Measurements from ENCODE around the gene IGFLR1.
"Not testable (repeated sequence)": the region's sequence is repeated elsewhere in the genome, so short reads cannot be mapped to it uniquely, and the experiment has no call there.

Gene IGFLR1

DNA sequence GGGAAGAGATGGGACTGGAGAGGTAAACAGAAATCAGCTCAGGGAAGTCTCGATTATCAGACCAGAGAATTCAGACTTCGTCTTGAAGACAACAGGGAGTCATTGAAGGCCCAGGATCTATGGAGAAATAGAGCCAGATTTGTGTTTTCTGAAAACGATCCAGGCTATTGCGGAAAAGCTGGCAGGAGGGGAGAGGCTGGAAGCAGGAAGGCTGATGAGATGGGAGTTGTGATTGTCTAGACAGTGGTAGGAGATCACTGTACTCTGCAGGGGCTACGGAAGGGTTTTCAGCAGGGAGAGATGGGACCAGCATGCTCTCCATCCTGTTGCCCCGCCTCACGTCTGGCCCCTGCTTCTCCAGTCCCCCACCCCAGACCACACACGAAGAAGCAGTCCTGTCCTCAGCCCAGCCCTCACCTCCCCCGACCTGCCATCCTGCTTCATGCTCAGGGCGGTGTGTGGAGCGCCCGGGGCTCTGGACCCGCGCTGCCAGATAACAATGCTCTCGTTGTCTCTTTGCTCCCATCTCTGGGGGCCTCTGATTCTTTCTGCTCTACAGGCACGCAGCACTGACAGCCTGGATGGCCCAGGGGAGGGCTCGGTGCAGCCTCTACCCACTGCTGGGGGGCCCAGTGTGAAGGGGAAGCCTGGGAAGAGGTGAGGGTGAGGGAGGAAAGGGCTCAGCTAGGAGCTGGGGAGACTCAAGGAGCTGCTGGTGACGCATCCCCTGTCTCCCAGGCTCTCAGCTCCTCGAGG lies 35.0 kb upstream of the IGFLR1 start:
- DNase-seq (ENCODE audit: low read depth): no peak

DNA sequence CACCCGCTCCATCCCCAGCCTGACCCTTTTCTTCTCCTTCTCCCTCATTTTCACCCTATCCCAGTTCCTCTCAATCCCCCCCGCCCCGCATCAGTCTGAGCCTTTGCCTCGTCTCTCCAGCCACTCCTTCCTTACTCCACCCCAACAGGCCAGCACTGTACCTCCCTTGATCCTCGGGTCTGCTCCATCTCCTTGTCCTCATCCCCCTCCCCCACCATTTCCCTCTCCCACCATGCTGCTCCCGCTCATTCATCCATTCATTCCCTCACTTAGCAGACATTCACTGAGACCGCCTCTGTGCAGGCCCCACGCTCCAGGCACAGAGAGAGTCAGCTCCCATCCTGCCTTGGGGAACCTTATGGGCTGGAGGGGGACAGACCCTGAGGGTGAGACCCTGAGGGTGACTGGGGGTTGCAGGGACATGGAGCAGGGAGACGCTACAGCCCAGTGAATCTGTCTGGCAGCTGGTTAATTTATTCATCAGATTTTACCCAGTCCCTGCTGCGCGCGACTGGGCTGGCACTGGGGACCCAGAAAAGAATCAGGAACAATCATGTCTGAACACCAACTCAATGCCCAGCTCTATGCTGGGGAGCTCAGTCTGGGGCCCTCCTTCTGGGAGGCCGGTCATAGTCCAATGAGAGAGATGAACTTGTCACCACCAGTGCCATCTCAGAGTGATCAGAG lies 34.0 kb upstream of the IGFLR1 start:
- DNase-seq (ENCODE audit: low read depth): no peak

DNA sequence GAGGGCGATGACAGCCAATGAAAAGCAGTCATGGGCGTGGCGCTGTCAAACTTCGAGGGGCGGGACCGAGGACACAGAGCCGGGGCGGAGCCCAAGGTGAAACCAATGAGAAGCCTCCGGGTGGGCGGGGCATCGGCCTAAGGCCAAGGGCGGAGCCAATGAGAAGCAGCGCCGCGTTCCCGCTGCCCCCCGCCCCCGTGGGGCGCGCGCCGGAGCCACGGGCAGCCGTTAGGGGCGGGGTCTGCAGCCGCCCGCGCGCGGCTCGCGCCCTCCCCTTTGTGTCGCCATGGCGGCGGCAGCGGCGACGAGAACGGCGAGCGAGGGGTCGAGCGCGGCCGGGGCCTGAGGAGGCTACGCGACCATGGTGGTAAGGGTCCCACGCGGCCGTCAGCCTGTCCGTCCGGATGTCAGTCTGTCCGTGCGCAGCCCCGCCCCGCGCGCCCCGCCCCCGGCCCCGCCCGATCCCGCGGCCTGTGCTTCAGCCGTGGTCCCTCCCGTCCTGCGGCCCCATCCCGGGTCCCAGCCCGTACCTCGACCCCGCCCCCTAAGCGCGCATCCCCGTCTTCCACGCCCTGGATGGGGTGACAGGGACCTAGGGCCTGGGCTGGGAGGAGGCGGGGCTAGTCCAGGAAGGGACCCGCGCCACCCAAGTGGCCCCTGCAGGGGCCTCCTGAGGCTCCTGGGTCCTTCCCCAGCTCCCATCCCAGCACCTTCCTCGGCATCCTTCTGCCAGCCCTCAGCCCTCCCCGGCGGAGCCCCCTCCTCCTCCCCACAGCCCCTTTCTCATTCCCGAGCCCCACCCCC lies 33.2 kb upstream of the IGFLR1 start, which contains the start of gene ARHGAP33:
Gene ARHGAP33, plus strand, starts transcription at position 267 of the 804 bp plus-strand sequence. Its CDS starts 95 bp downstream, at position 362.
- peak; percentile 92 for DNase-seq (ENCODE audit: low read depth)

DNA sequence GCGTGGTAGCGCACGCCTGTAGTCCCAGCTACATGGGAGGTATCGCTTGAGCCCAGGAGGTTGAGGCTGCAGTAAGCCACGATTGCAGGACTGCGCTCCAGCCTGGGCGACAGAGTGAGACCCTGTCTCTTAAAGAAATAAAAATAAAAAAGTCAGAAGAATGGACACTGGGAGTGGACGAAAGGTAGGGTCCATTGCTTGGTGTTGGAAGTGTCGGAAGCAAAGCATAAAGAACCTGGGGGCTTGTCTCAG lies 32.7 kb upstream of the IGFLR1 start:
- DNase-seq (ENCODE audit: low read depth): no peak

DNA sequence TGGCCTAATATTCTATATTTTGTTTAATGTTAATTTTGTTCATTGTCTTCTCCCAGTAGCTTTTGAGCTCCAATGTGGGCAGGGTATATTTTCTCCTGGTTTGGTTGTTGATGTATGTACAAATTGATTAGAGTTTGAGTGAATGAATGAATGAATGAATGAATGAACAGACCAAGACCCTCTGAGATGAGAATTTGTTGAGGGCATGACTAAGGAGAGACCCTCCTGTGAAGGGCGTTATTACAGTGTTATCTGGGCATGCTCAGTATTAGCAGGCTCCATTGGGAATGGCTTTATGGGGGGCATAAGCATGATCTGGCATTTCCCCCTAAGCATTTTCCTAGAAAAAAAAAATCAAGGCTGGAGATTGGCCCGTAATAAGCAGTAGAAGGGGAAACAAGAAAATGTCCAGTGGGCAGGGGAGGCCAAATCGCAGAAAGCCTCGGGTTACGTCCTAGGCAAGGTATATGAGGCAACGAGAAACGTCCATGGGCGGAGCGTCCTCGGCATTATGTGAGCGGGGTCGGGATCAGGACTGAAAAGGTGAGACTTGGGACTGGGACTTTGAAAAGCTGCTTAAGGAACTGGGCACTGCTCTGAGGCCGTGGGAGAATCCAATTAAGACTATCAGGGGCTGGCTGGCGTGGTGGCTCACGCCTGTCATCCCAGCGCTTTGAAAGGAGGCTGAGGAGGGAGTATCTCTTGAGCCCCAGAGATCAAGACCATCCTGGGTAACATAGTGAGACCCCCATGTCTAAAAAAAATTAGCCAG lies 32.2 kb upstream of the IGFLR1 start:
- no peak for DNase-seq (ENCODE audit: low read depth)

DNA sequence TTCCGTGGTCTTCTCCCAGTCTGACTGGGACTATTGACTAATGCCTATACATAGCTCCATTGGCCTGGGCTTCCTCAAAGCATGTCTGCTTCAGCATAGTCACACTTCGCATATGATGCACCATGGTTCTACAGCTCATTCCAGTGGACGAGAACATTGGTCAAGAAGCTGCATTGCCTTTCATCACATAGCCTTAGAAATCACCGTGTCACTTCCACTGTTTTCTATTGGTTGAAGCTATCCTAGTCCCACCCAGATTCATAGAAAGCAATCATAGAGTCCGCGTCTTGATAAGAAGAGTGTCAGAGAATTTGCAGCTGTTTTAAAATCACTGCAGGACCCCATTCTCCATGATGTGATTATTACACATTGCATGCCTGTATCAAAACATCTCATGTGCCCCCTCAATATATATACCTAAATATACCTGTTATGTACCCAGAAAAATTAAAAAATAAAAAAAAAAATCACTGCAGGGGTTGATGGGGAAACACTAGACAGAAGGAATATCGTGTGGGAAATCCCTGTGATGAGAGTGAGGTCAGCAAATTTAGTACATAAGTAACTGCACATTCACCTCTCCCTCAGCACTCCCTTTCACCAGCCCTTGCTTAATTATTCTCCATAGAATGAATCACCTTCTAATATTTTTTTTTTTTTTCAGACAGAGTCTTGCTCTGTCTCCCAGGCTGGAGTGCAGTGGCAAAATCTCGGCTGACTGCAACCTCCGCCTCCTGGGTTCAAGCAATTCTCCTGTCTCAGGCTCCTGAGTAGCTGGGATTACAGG lies 31.0 kb upstream of the IGFLR1 start:
- DNase-seq (ENCODE audit: low read depth): no peak

DNA sequence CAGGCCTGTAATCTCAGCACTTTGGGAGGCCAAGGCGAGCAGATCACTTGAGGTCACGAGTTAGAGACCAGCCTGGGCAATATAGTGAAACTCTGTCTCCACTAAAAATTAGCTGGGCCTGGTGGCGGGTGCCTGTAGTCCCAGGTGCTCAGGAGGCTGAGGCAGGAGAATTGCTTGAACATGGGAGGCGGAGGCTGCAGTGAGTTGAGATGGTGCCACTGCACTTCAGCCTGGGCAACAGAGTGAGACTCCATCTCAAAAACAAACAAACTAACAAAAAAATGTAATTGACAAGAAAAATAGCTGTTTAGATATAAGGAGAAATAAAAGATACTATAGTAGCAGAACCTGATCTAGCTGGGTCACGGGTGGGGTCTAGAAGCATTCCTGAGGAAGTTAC lies 30.1 kb upstream of the IGFLR1 start:
- not testable (repeated sequence) for DNase-seq (ENCODE audit: low read depth)

DNA sequence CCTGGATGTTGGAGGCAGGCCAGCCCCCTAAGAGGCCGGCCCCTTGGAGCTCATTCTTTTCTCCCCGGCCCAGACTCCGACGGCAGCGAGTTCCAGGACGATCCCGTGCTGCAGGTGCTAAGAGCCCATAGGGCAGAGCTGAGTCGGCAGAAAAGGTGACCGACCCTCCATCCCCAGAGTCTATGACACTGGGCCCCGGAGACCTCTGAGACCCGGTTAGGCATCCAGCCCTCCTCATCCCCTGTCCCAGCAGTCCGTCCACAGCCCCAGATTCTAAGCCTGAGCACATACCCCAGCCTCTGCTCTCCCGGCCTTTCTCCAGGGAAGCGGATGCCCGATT lies 25.8 kb upstream of the IGFLR1 start:
- no peak for DNase-seq (ENCODE audit: low read depth)

DNA sequence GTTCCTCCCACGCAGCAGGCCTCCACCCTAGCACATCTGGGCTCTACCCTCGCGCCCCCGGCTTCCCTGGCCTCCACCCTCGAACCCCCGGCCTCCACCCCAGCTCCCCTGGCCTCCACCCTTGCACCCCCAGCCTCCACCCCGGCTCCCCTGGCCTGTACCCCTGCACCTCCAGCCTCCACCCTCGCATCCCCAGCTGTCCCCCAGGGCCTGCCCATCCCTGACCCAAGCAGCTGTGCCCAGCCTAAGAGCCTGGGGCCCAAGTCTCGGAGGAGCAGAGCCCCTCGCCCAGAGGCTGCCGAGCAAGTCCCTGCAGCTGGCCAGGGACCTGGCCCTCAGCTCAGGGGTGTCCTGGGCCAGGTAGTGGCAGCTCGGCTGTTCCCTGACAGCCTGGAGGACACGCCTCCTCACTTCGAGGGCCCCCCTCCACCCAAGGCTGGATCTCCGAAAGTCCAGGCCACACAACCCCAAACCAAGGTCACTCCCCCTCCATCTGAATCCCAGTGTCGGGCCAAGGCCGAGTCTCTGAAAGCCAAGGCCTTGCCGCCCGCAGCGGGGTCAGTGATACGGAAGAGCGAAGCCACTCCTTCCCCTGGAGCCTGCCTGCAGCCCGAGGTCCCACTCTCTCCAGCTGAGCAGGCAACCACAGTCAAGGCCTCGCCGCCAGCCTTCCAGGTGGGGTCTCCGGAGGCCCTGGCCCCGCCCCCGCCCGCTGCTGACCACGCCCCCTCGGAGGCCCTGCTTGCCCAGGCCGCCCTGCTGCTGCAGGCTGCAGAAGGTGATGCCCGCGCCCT lies 25.2 kb upstream of the IGFLR1 start:
- no peak for DNase-seq (ENCODE audit: low read depth)

DNA sequence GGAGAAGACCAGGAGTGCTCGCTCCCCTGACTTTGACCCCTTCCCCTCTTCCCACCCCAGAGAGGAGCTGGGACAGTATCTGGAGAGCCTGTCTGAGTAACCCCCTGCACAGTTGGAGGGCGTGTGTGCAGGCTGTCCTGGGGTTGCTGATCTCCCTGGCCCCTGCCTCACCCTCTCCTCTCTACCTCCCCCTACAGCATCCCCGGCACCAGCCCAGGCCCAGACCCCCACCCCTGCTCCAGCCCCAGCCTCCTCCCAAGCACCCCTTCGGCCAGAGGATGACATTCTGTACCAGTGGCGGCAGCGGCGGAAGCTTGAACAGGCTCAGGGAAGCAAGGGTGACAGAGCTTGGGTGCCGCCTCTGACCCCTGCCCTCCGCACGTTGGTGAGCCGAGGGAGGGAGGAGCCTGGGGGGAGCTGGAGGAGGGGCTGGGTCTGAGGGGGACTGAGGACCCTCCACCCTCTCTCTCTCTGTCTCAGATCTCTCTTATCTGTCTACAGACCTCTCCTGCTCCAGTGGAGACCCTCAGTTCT lies 24.4 kb upstream of the IGFLR1 start:
- no peak for DNase-seq (ENCODE audit: low read depth)

DNA sequence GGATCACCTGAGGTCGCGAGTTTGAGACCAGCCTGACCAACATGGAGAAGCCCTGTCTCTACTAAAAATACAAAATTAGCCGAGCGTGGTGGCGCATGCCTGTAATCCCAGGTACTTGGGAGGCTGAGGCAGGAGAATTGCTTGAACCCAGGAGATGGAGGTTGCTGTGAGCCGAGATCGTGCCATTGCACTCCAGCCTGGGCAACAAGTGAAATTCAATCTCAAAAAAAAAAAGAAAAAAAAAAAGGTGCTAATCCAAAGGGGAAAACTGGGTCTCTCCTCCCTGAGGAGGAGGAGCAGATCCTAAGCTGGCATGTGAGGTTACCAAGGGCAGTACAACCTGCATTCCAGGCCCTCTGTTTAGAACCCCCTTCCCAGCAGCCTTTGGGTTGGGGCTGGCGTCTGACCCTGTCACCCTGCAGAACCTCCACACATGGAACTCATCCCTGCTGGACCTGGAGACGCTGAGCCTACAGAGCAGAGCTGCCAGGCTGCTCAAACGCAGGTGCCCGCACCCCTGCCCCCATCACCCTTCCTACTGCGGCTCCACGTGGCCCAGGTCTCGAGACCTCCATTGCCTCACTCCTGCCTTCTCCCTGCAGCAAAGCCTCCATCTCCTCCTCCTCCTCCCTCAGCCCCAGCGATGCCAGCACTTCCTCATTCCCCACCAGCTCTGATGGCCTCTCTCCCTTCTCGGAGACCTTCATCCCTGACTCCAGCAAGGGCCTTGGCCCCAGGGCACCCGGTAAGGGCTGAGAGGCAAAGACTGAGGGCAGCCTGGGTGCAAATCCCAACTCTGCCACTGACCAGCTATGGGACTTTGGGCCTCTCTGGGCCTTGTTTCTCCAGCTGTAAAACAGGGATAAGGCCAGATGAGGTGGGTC lies 22.4 kb upstream of the IGFLR1 start:
- no peak for DNase-seq (ENCODE audit: low read depth)

DNA sequence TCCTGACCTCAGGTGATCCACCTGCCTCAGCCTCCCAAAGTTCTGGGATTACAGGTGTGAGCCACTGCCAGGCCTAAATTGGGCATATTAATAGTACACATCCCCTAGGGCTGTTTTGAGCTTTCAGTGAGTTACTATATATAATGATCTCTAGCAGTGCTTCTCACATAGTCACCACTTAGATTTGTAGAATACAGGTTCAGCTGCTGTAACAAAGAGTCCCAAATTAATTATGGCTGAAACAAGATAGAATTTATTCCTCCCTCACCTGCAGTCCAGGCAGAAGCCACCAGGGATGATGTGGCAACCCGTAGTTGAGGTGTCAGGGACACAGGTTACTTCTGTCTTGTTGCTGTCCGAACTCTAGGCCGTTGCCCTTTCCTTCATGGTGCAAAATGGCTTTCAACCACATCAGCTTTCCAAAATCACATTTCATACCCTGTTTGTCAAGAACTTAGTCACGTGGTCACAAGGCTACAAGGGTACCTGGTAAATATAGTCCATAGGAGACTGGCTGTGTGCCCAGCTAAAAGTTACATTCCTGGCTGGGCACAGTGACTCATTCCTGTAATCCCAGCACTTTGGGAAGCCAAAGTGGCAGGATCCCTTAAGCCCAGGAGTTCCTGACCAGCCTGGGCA lies 18.6 kb upstream of the IGFLR1 start:
- no peak for DNase-seq (ENCODE audit: low read depth)

DNA sequence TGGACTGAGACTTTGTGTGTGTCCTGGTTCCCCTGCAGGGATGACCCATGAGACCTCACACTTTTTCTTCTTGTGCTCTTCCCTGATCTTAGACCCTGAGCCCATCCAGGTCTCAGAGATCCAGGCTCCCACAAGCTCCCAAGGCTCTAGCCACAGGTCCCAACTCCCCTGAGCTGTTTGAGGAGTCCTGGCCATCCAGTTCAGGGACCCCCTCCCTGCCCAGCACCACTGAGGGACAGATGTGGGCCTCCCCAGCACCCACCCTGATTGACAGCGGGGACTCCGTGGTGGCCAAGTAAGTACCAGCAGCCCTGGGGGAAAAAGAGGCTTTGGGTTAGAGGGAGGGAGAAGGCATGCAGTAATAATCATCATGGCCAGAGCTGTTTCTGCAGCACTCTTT lies 17.4 kb upstream of the IGFLR1 start:
- DNase-seq (ENCODE audit: low read depth): no peak

DNA sequence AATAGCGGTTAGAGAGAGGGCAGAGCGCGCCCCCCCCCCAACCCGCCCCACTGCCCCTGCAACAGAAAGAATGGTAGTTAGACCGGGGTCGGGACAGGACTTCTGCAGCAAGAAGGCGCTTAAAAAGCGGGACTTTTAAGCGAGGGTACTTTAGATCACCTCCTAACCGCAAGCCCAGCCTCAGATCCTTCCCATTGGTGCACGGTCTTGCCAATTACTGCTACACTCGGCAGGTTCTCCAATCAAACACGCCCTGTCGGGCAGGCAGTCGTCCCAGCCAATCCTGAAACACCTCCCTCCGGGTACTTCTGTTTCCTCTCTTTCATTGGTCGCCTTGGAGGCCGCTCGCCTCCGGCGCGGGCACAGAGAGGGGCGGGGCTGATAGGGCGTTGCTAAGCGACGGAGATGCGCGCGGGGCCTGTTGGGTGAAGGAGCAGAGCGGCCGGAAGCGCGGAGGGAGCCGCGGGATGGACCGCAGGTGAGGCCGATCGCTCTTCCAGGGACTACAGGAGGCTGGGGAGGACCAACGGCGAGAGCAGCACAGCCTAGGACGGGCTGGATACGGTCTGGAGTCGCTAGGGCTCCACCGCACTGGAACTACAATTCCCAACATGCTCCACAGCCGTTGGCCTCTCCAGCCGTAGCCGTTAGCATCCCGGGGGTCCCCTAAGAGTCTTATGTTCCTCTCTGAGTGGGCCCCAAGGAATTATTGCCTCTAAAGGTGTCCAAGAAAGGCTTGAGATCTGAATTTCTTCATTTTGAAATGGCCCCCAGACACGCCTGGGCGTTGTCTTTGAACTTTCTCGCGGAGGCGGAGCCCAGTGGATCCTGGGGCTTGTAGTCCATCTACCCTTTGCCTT lies 15.7 kb upstream of the IGFLR1 start, which contains the start of gene PROSER3:
Gene PROSER3, plus strand, starts transcription at position 428 of the 860 bp plus-strand sequence. Its CDS starts 40 bp downstream, at position 468.
- peak; percentile 99 for DNase-seq (ENCODE audit: low read depth)

DNA sequence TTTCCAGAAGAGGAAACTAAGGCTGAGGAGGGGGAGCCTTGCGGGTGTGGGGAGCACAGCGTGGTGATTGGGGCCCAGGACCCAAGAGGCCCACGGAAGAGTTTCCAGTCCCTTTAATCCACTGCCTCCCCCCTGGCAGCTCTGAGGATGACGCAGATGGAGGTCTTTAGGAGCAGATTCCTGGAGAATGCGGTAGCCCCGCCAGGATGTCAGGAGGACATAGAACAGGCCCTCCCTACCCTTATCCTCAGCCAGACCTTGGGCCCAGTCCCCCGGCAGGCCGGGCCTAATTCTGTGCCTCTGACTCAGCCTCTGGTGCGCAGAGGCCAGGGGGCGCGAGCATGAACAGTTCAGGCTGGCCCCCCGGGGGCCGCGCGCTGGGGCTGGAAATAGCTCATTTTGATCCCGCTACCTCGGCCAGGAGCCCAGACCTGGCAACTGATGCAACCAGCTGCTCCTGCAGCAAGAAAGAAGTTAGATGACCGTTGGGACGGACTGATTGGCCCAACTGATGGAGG lies 15.0 kb upstream of the IGFLR1 start:
- DNase-seq (ENCODE audit: low read depth): peak; percentile 77

DNA sequence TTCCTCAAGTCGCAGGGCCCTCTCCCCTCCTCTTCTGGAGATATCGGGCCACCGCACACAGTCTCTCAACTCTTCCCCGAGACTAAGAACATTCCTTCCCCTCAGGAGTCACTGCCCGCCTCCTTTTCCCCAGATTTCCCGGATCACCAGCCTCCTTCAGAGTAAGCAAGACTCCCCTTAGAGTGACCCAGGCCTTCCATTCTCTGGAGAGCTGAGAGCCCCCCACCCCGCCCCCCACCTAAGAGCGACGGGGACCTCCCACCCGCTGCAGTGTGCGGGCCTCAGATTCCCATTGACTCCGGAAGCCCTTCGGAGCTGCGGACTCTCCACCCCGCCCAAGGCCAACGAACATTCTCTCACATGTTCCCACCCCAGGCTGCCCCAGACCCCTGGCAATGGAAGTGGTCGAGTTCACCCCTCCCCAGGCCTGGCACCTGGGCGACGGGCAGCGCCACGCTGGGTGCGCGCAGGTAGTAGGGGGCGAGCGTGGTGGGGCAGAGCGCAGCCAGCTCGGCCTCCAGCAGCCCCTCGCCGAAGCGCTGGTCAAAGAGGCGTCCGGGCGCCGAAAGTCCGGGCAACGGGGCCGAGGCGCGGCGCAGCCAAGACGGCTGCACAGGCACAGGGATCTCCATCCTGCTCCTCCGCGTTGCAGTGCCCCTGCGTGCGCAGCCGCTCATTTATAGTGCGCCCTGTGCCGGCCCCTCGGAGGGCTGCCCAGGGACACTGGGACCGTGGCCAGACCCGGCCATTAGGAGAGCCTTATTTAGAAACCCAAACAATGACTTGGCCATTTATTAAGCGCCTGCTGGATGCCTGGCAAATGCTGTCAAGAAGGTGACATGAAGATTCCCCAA lies 14.4 kb upstream of the IGFLR1 start, which contains the start of gene HSPB6:
Gene HSPB6, minus strand, starts transcription at position 653 of the 854 bp plus-strand sequence. Its CDS starts 21 bp downstream, at position 632.
- no peak for DNase-seq (ENCODE audit: low read depth)
